GM12878 (cell line): ENCODE results near the gene RBM19. TPM values are rescaled to one million over a fixed set of nuclear protein-coding genes. Genes with fewer than 3 reads are reported as not detected.

ENCODE experiments used
- ATAC-seq: fragments of 200-7000 bp; cut with Tn5 transposase; 3 replicates; pipeline ENCODE4 v1.9.1; 2020; ENCODE audit warnings: mild to moderate bottlenecking, moderate library complexity
- BruUV-seq: library from RNA; stranded (reverse); fragments of 400-500 nt; replicated peaks from 2 replicates; lab custom pipeline; 2021; lab: Mats Ljungman, UMichigan
- CTCF ChIA-PET: fragments of 300-600 bp; sonication (Branson Sonifier 250); formaldehyde crosslinking; extraction: SDS; loops from one replicate; lab custom pipeline; 2021; ENCODE audit warnings: inconsistent platforms; lab: Yijun Ruan, JAX
- POLR2A ChIA-PET: fragments of 350-600 bp; formaldehyde crosslinking; extraction: SDS; loops from one replicate; lab custom pipeline; 2021; ENCODE audit warnings: inconsistent platforms; lab: Charles Lee
- RAD21 ChIA-PET: fragments of 300-600 bp; sonication (Branson Sonifier 250); formaldehyde crosslinking; loops from one replicate; lab custom pipeline; 2023; ENCODE audit warnings: antibody characterized with exemption; ENCODE audit not compliant: unreplicated experiment; lab: Charles Lee
- SMC1A ChIA-PET: fragments of 300-600 bp; sonication (Branson Sonifier 250); formaldehyde crosslinking; loops from one replicate; lab custom pipeline; 2023; ENCODE audit not compliant: unreplicated experiment, uncharacterized antibody; lab: Charles Lee
- DNase-seq: peaks from one replicate; pipeline ENCODE4 v3.0.0-alpha.2; 2011; ENCODE audit warnings: low read depth, low spot score
- FAIRE-seq: peaks from 3 replicates; lab custom pipeline; 2011; peaks lifted over from hg19 to GRCh38; lab: Jason Lieb, UNC
- H2AFZ ChIP-seq: 2 replicates; pipeline ENCODE4 v1.6.0; 2011; ENCODE audit warnings: low read depth, low read length, control low read depth; ENCODE audit not compliant: control insufficient read depth
- H3K27ac ChIP-seq: 2 replicates; pipeline ENCODE4 v1.5.1; 2011; ENCODE audit warnings: control low read depth; ENCODE audit not compliant: control insufficient read depth, insufficient read depth
- H3K27me3 ChIP-seq, 2 experiments: replicated peaks in 1 of 2; 2 replicates each; pipeline versions ENCODE4 v1.6.0 to v1.6.1; 2011; ENCODE audit warnings: low read length in 1 of 2; ENCODE audit not compliant: control insufficient read depth in 2 of 2, insufficient read depth in 2 of 2
- H3K36me3 ChIP-seq, 2 experiments: 2 replicates each; pipeline ENCODE4 v1.5.1; 2011; ENCODE audit warnings: low read length in 1 of 2; ENCODE audit not compliant: control insufficient read depth in 2 of 2, insufficient read depth in 2 of 2
- H3K4me1 ChIP-seq: 2 replicates; pipeline ENCODE4 v1.6.1; 2011; ENCODE audit warnings: mild to moderate bottlenecking, low read length, moderate library complexity, mixed read lengths; ENCODE audit not compliant: control insufficient read depth, insufficient read depth
- H3K4me2 ChIP-seq: 2 replicates; pipeline ENCODE4 v1.6.0; 2011; ENCODE audit warnings: control low read depth; ENCODE audit not compliant: control insufficient read depth, insufficient read depth
- H3K4me3 ChIP-seq: fragments of 200-600 bp; sonication (generic); 2 replicates; pipeline ENCODE4 v1.5.1; 2016
- H3K79me2 ChIP-seq: 2 replicates; pipeline ENCODE4 v1.6.0; 2011; ENCODE audit warnings: low read length; ENCODE audit not compliant: control insufficient read depth, insufficient read depth
- H3K9ac ChIP-seq: 2 replicates; pipeline ENCODE4 v1.8.0; 2011; ENCODE audit warnings: low read length, control low read depth, mixed read lengths; ENCODE audit not compliant: control insufficient read depth, insufficient read depth
- H3K9me3 ChIP-seq: replicated peaks from 3 replicates; pipeline ENCODE4 v1.5.1; 2011; ENCODE audit warnings: mild to moderate bottlenecking, low read length; ENCODE audit not compliant: control insufficient read depth, insufficient read depth
- H4K20me1 ChIP-seq: 2 replicates; pipeline ENCODE4 v1.6.0; 2011; ENCODE audit not compliant: control insufficient read depth, insufficient read depth
- ESRRA ChIP-seq: IDR thresholded peaks from 2 replicates; pipeline ENCODE4 v1.6.1; 2012; ENCODE audit warnings: mild to moderate bottlenecking, low read length, improper control_type of control experiment
- ETV6 ChIP-seq, 2 experiments: fragments of 450-650 bp in 1 of 2; IDR thresholded peaks in 1 of 2; conservative IDR thresholded peaks in 1 of 2; 2 replicates each; pipeline ENCODE4 v1.6.1; 2014; ENCODE audit warnings: antibody characterized with exemption in 1 of 2, borderline replicate concordance in 1 of 2, low read depth in 1 of 2, mild to moderate bottlenecking in 1 of 2, moderate library complexity in 1 of 2
- JUND ChIP-seq: IDR thresholded peaks from 2 replicates; pipeline ENCODE4 v1.6.1; 2012; ENCODE audit warnings: low read depth, mild to moderate bottlenecking, low read length, improper control_type of control experiment, moderate library complexity
- RAD51 ChIP-seq: fragments of 450-650 bp; IDR thresholded peaks from 2 replicates; pipeline ENCODE4 v1.6.1; 2016; ENCODE audit warnings: moderate library complexity, mild to moderate bottlenecking, inconsistent platforms
- SIX5 ChIP-seq: IDR thresholded peaks from 2 replicates; pipeline ENCODE4 v1.6.1; 2011; ENCODE audit warnings: mild to moderate bottlenecking, low read depth, low read length, moderate library complexity; ENCODE audit not compliant: severe bottlenecking
- ZNF687 ChIP-seq: fragments of 450-650 bp; IDR thresholded peaks from 2 replicates; pipeline ENCODE4 v1.6.1; 2017; ENCODE audit warnings: mild to moderate bottlenecking, moderate library complexity
- WGBS: methylation state at CpG from one replicate; pipeline ENCODE4 v1.1.6; 2016; ENCODE audit warnings: low lambda C conversion rate; ENCODE audit not compliant: insufficient replicate concordance, insufficient coverage; ENCODE audit errors: missing lambda C conversion rate; 5-methylcytosine and 5-hydroxymethylcytosine counted together
- in situ Hi-C: fragments of 300-500 bp; cut with MboI; formaldehyde crosslinking; loops from 9 replicates; pipeline ENCODE4 v1.14.3; 2018; ENCODE audit warnings: mixed read lengths
- intact Hi-C: fragments of 100-400 bp; cut with micrococcal nuclease; formaldehyde crosslinking; loops from one replicate; pipeline ENCODE4 v1.14.2; 2022; ENCODE audit not compliant: unreplicated experiment
- polyA plus RNA-seq, 11 experiments: library from polyadenylated mRNA; depleted of rRNA in 4 of 11; unstranded in 6 of 11; stranded (reverse) in 5 of 11; fragments of >200 nt; fragmentation: Nextera tagmentation in 4 of 11; fragmentation: Illumina TruSeq in 1 of 11; extraction: Ambion mirVana in 4 of 11; extraction: Trizol in 1 of 11; gene quantifications; 1 replicate in 1 of 11; 2 replicates in 10 of 11; pipeline versions ENCODE4 v1.2.1 to v1.2.3, GENCODE V29; 2011 to 2016; ENCODE audit warnings: inconsistent platforms in 2 of 11, missing spikeins in 2 of 11, low read depth in 1 of 11
- total RNA-seq, 4 experiments: library from RNA; depleted of rRNA in 3 of 4; stranded (reverse); fragments of >200 nt in 3 of 4; fragmentation: Illumina TruSeq in 1 of 4; extraction: Trizol in 1 of 4; gene quantifications; 2 replicates each; pipeline versions ENCODE4 v1.2.1 to v1.2.3, GENCODE V29; 2013 to 2021

The RBM19 gene
- total and polyA plus RNA-seq, 10 of the 15 experiments (the other 5 are each of a cell fraction or from before 2014, with no cell fraction given), result 4.2 to 42.9 (median 28.4) TPM

DNA sequence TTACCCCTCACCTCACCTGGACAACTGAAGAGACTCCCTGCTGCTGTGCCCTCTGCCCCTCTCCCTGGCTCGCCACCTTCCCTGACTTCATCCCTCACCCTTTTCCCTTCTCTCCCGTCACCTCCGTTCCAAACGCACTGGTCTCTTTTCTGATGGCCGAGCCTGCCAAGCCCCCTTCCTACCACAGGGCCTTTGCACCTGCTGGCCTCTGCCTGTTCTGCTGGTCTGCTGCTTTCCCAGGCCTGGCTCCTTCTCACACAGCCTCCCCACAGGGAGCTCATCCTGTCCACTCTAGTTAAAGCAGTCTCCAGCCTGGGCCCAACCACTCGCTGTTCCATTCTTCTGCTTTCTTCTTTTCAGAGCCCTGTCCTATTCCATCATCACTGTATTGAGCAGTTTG, 34.6 kb downstream of the RBM19 start:
- DNase-seq, result no peak
- 98% methylated on average over 6 of the region's 6 CpGs for WGBS
- H3K27ac ChIP-seq, result no peak overlapping the region
- intact Hi-C loops (no loop called here), in situ Hi-C loops (no loop called here)
- no peak for FAIRE-seq
- H2AFZ ChIP-seq, result no peak overlapping the region
- no peaks in the 10 kb centered on the region for H4K20me1 ChIP-seq
- H3K9ac ChIP-seq, result no peak overlapping the region
- H3K9me3 ChIP-seq, result no peaks in the 10 kb centered on the region
- H3K4me2 ChIP-seq, result no peak overlapping the region
- H3K4me3 ChIP-seq, result no peak overlapping the region
- TF ChIP-seq JUND (no peak), RAD51 (no peak), ETV6 (conservative IDR thresholded peaks at IDR 0.05 in 1 of 2, IDR thresholded peaks at IDR 0.05 in 1 of 2; ENCODE audit: borderline replicate concordance in 1 of 2, low read depth in 1 of 2) (no peak), SIX5 (no peak), ZNF687 (no peak), ESRRA (no peak)
- TF ChIP-seq, all 136 proteins: peak for 0
- no peaks in the 10 kb centered on the region for H3K79me2 ChIP-seq
- RAD21 ChIA-PET, result no interaction called here
- ATAC-seq, result no peak
- POLR2A ChIA-PET, result interaction anchor here (1.1 kb wide), 1 partner anchor 9 kb away, joined by 3 read pairs; no protein-coding TSS in a partner anchor
- BruUV-seq, result no TSS peak
- CTCF ChIA-PET, result no interaction called here
- H3K27me3 ChIP-seq, result no peaks in the 10 kb centered on the region
- H3K36me3 ChIP-seq, result peaks cover 2 to 4% of the 10 kb centered on the region in 2 experiments; a peak in 3 of 4 replicates
- H3K4me1 ChIP-seq, result no peaks in the 10 kb centered on the region; the same call in 1 of the 2 replicates
- SMC1A ChIA-PET, result no interaction called here
